GM21723 (cell line): ENCODE results near the gene CEACAM8.
"Not testable (repeated sequence)": the region's sequence is repeated elsewhere in the genome, so short reads cannot be mapped to it uniquely, and the experiment has no call there.

Source experiments
- ATAC-seq: cut with Tn5 transposase; IDR thresholded peaks from one replicate; pipeline ENCODE4 v1.9.1; 2021; ENCODE audit warnings: mild to moderate bottlenecking, moderate library complexity; ENCODE audit not compliant: unreplicated experiment

CEACAM8 gene

DNA sequence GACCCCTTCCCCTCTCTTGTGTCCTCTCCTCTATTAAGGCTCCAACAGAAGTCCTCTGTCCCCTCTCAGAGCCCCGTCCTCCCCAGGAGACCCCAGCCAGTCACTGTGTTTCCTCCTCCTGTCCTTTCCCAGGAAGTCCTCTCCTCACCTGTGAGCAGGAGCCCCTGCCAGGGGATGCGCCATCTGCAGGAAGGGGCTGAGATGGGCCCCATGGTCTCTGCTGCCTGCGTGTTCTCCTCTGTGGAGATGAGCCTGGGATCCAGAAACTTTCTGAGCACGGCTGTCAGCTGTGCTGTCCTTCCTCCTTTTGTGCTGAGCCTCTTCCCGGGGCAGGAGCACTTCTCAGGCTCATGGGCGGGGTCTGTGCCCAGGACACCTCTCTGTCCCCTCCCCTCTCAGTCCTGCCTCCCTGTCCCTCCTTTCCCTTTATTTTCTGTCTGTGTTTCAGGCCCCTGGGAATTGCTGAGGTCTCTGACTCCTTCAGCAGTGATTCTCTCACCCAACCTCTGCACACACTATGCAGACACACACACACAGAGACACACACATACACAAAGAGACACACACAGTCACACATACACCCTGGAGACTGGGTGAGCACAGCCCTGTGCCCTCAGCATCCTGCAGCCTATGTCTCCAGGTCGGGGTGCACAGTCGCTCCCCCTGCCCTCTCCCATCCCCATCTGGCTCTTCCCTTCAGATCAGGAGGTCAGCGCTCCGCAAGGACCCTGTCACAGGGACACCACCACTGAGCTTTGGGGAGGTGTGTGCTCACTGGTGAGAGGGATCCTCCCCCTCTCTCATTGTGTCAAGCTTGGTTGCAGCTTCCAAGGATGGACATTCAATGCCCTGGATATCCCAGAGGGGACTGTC is at the start of gene CEACAM8:
CEACAM8 (minus strand) TSS at position 308 of the 873 bp plus-strand sequence; CDS start at position 212, 96 bp downstream.
- ATAC-seq: no peak

- ATAC-seq: not testable (repeated sequence)
Observed at GRCh38 chr19:42639324-42640092, 44.8 kb upstream of the CEACAM8 start.

DNA sequence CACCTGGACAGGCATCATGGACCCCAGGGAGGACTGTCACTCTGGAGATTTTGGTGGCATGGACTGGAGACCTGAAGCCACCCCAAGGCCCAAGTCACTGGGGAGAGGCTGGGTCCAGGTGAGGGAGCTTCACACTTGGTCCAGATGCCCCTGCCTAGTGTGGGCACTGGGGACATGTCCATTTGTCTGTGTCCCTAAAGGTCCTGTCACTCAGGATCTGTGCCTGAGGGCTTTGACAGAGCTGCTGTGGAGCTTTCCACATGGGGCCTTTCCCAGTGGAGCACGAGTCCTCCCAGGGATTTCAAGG is 40.5 kb upstream of the CEACAM8 start:
- ATAC-seq: no peak

DNA sequence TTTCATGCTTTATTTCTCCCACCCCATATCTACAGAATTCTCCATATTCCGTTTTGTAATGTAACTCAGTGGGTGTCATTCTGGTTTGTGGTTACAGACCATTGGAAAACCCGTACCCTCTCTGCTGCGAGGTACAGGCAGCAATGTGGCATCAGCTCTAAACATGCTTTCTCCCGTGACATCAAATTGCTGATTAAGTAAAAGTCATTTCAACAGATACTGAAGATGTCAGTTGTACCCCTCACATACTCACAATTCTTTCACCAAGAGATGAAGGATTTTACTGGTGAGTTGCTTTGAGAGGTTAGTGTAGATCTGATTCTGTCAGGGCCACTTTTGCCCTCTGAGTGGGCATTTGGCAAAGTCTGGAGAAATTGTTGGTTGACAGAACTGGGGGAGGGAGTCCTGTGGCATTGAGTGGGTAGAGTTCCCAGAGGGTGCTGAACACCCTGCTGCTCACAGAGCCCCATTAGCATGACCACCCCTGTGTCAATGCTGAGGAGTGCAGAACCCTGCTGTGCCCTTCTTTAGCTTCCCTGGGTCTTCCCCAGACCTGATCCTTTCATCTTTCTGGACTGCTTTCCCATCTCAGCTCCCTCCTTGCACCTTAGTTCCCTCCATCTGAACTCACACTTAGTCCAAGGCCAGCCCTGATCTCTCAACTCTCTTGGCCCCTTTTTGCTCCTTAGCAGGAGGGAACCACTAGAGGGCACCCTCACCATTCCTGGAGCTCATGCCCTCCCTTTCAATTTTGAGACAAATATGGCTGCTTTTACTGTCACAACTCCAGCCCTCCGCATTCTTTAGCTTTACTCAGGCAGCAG is 39.9 kb upstream of the CEACAM8 start:
- ATAC-seq: no peak

DNA sequence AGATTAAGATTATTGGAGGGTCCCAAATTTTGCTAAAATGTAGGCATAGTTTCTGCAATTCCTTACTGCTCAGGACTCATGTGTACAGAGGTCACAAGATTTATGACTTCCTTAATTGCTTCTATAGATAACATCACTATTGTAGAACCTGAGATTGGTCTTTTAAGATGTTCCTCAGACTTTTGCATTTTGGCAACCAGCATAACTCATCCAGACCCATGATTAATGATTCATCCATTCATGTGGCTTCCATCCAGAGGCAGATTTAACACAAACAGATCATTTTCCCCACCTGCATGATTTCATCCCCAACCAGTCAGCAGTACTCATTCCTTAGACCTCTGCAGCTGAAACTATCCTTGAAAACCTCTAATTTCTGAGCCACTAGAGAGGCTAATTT is 34.5 kb upstream of the CEACAM8 start:
- ATAC-seq: no peak

GRCh38 chr19:42628411-42629140 is 33.9 kb upstream of the CEACAM8 start:
- no peak for ATAC-seq

- ATAC-seq: no peak
Observed at GRCh38 chr19:42627916-42628315, 33.2 kb upstream of the CEACAM8 start.

DNA sequence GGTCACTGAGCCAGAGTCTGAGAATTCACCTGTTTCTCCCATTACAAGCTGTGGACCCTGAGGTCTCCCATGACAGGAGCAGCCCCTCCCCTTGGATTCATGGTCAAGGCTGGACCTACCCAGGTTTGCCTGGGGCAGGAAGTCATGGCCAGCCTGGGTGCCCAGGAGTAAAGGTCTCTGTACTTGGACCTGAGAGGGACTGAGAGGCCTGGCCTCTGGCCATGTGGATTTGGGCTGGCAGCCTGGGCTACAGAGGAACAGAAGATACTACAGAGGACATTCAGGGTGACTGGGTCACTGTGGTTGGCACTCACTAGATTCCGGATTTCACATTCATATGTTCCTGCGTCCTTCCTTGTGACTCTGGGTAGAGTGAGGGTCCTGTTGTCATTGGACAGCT is 31.5 kb upstream of the CEACAM8 start:
- no peak for ATAC-seq

DNA sequence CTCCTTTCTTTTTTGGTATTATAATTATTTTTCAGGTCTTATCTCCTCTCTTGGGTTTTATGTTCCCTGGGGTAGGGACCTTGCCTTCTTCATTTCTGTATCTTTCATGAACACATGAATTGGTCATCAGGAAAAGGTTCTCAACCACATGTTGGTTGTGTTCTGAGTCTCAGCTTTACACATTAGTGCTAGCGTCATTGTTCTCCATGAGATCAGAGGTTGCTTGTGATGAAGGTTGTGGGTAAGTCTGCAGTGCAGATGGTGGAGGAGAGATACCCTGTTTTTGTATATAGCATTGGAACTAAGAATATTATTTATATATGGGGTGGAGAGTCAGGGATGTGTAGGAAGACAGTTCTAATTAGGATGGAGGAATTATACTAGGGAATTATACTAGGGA is 24.5 kb upstream of the CEACAM8 start:
- no peak for ATAC-seq

GRCh38 chr19:42613666-42614065 is 18.9 kb upstream of the CEACAM8 start:
- ATAC-seq: no peak

DNA sequence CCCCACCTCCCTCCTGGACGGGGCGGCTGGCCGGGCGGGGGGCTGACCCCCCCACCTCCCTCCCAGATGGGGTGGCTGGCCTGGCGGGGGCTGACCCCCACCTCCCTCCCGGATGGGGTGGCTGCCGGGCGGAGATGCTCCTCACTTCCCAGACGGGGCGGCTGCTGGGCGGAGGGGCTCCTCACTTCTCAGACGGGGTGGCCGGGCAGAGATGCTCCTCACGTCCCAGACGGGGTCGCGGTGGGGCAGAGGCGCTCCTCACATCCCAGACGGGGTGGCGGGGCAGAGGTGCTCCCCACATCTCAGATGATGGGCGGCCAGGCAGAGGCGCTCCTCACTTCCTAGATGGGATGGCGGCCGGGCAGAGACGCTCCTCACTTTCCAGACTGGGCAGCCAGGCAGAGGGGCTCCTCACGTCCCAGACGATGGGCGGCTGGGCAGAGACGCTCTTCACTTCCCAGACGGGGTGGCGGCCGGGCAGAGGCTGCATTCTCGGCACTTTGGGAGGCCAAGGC is 15.7 kb upstream of the CEACAM8 start:
- not testable (repeated sequence) for ATAC-seq

DNA sequence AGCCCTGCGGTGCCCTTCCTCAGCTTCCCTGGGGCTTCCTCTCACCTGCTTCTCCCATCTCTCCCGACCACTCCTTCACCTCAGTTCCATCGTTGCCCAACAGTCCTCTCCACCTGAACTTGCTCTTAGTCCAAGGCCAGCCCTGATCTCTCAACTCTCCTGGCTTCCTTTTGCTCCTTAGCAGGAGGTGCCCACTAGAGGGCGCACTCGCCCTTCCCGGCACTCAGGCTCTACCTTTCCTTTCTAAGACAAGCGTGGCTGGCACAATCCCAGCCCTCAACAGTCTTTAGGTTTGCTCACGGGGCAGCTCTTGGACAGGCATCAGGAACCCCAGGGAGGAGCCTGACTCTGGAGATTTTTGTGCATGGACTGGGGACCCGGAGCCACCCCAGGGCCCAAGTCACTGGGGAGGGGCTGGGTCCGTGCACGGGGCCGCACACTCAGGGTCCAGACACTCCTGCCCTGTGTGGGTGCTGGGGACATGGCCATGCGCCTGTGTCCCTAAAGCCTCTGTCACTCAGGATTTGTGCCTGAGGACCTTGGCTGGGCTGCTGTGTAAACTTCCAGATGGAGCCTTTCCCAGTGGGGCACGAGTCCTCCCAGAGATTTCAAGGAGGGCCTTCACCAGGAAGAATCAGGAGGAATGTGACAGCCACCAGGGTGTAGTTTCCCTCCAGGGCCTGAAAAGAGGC is 12.1 kb upstream of the CEACAM8 start:
- ATAC-seq: no peak

GRCh38 chr19:42601811-42602443 is 7.2 kb upstream of the CEACAM8 start:
- no peak for ATAC-seq

DNA sequence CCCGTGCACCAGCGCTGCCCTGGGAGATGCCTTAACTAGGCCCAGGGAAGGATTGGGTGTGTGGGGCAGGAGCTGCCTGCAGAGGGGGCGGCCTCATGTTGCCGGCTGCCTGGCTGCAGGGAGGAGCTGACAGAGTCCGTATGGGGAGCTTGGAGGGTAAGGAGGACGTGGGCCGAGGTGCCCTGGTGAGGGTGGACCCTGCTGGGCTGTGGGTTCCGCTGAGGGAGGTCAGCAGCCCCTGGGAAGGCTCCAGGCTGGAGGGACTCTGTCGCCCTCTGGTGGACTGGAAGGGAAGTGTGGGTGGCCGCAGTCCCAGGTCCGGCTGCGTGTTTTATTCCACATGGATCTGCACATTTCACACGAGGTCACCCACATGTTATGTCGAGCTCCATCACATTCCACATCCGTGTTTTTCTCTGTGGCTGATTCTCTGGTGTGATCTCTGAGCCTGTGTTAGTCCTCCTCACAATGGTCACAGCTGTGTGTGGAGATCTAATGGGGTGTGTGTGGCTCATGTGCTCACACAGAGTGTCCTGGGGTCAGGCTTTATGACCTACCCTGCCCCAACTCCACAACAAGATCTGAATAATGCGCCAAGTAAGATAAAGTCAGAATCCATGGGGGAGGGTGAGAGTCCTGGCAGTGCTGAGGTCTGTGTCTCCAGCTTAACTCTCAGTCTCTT is 1.8 kb upstream of the CEACAM8 start:
- no peak for ATAC-seq

DNA sequence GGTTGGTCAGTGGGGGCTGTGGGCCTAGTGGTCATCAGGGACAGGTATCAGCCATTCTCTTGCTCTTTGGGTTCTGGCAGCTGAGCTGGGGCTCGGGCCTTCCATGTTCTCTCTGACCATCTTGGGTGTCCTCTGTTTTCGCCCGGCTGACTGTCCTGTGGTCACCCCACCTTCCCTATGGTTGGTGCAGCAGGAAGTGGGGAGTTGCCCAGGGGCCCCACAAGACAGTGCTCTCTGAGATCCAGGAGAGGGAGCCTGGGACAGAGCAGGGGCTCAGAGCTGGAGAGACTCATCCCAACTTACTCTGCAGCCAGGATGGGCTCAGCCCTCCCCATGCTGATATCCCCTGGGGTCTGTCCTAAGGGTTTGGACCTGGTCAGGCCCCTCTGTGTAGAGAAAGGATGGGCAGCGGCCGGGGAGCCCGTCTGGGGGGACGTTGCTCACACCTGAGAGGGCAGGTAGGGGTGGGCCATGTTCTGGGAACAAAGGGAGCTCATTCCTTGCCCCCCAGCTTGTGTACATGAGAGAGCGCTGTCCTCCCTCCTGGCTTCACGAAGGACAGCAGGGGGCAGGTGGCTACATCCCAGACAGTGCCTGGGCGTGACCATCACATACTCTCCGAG is 937 bp upstream of the CEACAM8 start:
- ATAC-seq: no peak

GRCh38 chr19:42589792-42590191 is 4.9 kb downstream of the CEACAM8 start:
- ATAC-seq: no peak

GRCh38 chr19:42584466-42584865 is 10.3 kb downstream of the CEACAM8 start:
- no peak for ATAC-seq

DNA sequence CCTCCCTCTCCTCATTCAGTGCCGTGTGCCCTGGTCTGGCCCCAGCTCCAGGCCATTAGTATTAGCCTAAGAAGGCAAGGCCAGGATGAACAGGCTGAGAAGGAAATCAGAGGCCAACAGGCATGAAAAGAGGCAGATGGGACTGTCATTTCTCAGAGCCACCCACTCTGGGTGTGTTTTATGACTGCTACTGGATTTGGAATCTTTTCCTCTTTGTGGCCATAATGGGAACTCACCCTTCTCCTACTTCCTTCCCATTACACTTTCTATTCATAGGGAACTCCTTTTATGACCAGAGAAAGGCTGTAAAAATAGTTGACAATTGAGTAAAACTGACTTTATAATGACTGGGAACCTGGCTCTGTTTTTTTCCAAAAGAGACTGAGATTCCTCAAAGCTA is 17.7 kb downstream of the CEACAM8 start:
- no peak for ATAC-seq
